Midbrain (tissue), 1 donor: ENCODE measurements around the gene ALCAM.
A peak's percentile ranks its signal among the peaks of the same experiment; 100 is the strongest.

Experiments
- DNase-seq: peaks from one replicate; lab custom pipeline; 2025; lab: John Stamatoyannopoulos, UW

ALCAM gene

DNA sequence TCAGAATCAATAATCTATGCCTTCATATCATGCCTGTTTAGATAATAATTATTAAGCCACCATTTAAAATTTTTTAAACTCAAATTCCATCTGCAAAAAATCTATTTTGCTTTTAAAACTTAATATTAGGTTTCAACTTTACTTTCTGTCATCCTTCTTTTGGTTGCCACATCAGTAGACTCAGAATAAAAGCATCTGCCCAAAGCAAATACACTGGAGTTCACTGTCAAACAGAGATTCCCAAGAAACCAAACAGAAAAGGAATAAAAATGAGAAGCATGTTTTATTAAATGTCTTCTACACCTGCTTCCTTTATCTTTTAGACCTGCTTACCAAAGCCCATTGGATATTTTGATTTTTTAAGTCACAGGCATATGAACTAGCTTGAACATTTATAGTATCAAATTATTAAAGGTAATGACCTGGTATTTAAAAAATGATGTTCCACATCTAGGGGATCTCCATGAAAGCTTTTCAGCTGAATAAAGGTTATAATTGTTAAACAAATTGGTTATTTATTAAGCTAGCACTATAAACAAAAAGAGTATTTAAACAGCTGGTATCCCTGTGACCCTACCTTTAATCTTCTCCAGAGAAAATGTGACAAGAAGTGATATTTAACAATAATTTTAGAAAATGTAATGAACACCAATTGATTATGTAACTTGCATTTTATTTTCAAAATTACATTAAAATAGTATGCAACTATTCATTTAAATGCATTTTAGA lies 62.5 kb downstream of the ALCAM start:
- DNase-seq = no peak

DNA sequence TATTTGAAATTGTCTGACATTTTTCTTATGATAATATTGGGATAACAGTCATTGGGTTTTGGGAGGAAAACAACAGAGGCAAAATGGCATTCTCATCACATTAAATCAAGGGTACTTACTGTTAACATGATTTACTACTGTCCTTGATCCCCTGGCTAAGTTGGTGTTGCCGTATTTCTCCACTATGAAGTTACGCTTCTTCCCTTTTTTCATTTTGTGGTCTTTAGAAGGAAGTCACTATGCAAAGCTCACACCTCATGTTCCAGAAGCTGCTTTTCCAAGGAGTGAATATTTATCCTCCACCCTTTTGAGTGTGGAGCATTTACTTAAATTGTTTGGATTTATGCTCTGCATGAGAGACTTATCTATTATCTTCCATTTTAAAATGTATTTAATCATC lies 63.7 kb downstream of the ALCAM start:
- DNase-seq = no peak

DNA sequence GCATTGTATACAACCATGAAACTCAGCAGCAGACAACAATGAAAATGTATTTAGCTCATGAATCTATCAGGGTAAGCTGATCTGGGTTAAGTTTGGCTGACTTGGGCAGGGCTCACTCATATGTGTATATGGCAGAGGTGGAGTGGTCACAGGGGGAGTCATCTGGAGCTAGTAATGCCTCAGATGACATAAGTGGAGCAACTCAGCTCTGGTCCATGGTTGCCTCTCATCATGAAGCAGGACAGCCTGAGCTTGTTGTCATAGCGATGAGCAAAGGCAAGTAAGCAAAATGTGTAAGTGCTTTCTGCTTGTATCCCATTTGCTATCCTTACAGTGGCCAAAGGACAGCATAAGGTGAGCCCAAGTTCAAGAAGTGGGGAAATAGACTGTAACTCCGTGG lies 64.5 kb downstream of the ALCAM start:
- DNase-seq = no peak

DNA sequence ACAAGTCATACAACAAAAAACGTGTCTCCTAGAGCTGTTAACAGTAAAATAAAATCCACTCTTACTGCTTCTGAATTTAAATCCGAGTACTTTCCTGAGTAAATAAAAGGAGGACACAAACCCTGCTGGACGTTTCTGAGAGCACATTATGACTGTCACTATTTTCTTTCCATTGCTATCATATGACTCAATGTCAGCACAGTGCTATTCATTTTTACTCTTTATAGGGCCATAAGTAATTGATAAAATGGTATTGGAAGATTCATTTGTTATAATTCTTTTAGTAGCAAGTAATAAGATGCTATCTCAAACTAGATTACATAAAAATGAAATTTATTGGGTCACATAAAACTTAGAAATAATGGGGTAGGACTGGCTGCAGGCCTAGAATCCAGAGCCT lies 68.6 kb downstream of the ALCAM start:
- DNase-seq = no peak

DNA sequence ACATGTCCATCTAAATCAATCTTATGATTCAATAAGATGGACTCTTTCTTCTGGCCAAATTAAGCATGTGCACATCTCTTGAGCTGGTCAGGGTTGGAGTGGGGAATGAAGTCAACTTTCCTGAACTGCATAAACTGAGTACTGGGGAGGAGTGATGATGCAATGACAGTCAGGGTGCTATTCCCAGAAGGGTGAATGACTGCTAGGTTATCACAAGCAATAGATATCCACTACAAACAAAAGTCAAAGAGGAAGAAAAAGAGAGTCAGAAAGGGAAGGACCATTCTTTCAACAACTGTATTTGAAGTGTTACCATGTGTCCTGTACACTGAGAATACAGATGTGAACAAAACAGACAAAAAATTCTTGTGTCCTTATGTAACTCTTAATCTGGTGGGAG lies 70.0 kb downstream of the ALCAM start:
- no peak for DNase-seq

DNA sequence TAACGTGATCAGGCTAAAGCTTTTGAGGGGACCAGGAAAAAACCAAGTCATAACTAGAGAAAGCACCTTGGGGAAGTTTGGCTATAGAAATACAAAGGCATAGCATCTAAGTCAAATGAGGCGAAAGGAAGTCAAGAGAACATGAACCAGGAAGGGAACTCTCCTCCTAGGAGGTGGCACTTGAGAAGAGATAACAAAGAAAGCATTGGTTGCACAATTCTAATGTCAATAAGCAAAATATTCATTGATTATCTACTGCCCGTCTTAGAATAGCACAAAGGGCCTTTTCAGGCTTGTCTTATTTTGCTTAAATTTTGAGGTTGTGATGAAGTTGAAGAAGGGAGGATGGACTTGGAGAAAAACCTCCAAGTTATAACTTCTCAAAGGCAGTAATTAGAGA lies 73.4 kb downstream of the ALCAM start:
- no peak for DNase-seq

DNA sequence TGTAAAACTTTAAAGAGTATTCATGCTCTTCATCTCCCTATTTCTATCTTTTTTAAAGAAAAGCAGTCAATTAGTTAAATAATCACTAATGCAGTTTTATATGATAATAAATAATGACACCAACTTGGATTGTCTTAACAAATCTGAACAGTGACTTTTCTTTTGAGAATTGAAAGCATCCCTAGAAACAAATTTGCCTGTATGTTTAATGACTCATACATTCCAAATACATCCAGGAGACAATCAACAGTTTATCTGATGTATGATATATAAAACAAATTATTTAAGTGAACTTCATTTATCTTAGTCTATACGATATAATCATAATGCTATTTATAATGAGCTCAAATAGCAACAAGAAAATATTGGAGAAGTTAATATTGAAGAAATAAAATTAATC lies 78.0 kb downstream of the ALCAM start:
- no peak for DNase-seq

DNA sequence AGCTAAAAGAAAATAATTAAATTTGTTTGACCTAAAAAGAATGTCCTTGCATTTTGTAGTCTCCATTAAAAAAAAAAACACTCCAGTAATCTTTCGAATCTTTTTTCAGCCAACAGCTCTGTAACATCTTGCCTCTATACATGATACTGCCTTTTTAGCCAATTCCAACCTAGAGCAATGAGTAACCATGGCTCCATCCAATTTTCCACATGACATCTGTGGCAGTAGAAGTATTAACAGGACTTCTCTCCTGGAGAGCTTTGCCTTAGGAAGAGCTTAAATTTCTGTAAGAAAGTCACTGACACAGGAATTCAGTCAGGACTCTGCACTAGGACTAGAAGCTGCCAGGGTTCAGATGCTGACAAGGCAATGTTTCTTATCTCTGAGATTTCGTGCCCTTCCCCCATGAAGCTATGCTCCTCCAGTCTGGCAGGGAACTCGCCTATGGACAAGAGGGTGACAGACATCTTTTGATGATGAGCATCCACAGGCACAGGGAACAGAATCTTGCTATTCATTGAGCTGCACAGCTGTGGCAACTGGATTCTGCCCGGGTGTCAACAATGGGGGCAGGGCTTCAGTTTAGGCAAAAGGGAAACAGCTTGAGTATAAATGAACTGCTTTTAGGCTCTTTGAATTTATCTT lies 81.8 kb downstream of the ALCAM start:
- DNase-seq = peak; percentile 94

DNA sequence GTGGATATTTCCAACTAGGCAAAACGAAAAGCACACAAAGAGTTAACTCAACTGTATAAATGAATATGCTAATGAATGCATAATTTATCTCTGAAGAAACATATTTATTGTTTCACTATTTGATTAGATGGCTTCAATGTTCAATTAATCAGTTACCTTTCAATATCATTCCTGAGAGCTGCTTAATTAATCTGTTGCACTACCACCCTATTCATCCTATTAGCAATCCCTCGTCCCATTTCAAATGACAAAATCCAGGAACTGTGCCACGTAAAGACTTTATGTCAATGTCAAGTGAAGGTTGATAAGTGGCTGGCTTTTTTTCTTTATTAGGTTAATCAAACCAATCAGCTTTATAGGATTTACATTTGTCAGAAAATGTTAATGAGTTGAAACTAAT lies 82.7 kb downstream of the ALCAM start:
- no peak for DNase-seq

DNA sequence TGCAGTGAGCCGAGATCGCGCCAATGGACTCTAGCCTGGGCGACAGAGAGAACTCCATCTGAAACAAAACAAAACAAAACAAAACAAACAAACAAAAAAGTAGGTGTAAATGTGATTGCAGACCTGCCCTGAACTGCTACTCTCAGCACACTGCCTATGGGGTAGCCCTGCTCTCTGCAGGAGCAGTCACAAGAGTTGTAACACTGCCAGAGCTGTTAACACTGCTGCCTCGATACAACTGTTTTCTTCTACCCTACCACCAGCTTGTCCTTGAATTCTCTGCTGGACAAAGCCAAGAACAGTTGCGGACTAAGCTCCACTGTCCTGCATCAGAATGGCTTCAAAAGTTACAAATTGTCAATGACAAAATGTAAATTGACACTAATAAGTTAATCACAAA lies 89.3 kb downstream of the ALCAM start:
- DNase-seq = peak; percentile 41

DNA sequence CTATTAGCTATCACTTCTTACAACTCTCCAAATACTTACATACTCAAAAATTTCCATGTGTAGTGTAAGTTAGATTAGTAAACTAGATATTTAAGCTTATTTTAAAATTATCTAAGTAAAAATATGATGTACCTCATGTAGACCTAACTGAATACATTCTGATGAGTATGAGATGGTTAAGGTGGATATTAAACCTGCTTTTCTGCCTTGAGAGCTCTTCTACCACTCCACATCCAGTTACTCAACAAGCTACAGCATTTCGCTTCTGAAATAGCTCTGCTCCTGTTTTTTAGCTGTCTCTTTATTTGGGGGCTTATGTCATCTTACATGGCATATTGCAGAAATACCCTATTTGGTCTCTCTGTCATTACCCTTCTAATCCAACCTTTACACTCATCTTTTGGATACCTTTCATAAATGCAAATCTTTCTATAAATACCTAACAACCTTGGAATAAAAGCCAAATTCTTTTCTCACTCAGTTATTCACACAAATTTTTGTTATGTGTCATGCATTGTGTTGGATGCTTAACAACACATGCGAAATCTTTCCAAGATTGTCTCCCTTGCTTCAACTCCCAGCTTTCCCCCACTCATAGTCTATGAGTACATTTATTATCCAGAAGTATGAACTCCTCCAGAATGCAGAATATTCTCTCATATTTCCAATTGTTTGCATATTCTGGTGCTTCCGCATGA lies 92.0 kb downstream of the ALCAM start:
- no peak for DNase-seq

DNA sequence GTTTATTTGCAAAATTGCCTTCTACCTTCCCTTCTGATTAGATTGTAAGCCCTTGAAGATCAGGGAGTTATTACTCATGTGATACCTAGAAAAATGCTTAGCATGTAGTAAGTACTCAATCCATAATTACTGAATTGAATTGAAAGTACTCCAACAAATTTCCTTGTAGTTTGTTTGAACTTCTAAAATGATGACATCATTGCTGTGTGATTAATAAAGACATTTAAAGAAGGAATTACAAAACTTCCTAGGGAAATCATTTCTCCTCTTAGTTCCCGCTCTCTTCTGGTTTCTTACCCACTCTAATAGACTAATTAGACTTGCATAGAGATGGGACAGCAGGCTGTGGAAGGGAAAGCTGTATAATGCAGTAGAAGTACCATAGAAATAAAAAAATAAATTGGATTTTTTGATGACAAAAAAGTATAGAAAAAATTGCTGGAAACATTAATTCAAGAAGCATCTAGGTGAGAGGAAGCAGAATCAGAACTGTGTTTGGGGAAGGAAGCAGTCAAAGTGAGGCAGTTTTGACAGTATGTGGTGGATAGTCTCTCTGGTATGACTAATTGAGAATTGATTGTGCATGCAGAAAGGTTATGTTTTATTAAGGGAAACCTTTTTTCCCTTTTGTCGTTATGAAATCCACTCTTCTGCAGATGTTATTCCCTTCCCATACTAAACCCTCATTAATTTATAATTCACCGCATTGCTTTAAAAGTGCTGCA lies 93.0 kb downstream of the ALCAM start:
- no peak for DNase-seq

DNA sequence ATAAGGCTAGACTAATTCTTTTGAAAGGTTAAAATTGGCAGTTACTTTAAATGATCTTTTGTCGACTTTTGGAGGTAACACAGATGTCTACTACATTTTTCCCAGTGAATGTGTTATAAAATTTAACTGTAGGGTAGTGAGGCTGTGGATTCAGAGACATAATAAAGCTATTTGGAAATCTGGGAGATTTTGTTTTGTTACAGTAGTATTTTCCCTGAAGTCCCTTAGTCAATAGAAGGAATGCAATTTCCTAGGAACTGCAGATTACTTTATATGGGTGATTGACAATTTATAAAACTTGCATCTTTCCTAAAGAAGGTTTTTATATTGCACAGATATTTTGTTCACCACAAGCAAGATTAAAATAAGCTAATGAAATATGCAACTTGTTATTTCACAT lies 96.9 kb downstream of the ALCAM start:
- DNase-seq = no peak

DNA sequence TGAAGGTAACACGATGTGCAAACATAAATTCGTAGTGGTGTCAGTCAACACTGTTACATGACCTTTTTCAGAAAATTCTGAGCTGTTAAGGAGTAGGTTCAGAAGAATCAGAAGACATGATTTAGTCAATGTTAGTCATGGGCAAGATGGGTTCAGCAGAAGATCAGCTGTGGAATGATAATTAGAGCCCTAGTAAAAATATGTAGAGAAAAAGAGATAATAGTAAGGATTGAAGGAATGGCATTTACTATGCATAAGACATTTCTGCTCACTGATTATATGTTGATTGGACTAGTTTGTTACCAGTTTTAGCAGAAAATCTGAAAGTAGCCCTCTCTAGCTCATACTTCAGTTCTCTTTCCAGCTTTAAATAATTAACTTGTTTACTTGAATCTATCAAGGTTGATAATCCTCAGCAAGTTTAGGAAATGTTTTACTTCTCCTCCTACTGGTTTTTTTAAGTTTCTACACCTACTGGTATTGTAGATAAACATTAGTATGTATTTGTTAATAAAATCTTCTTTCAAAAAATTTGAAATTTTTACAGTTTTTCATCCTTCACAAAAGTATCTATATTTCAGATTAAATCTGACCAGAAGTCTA lies 98.6 kb downstream of the ALCAM start:
- no peak for DNase-seq

DNA sequence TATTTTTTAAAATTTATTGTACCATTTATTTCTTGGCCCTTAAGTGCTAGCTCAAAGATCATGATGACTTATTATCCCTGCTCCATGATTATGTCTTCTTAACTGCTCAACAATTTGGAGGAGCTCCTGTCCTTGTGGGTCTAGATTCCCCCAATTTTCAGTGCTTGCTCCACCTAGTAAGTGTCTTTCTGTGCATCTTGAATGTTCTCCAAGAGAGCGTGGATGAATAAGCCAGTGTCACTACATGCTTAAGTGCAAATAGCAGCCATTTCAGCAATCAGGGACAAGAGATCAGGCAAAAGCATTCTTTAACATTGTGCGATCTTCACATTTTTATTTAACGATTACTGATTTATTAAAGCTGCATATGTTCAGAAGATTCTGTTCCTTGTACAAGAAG lies 99.4 kb downstream of the ALCAM start:
- peak; percentile 51 for DNase-seq

DNA sequence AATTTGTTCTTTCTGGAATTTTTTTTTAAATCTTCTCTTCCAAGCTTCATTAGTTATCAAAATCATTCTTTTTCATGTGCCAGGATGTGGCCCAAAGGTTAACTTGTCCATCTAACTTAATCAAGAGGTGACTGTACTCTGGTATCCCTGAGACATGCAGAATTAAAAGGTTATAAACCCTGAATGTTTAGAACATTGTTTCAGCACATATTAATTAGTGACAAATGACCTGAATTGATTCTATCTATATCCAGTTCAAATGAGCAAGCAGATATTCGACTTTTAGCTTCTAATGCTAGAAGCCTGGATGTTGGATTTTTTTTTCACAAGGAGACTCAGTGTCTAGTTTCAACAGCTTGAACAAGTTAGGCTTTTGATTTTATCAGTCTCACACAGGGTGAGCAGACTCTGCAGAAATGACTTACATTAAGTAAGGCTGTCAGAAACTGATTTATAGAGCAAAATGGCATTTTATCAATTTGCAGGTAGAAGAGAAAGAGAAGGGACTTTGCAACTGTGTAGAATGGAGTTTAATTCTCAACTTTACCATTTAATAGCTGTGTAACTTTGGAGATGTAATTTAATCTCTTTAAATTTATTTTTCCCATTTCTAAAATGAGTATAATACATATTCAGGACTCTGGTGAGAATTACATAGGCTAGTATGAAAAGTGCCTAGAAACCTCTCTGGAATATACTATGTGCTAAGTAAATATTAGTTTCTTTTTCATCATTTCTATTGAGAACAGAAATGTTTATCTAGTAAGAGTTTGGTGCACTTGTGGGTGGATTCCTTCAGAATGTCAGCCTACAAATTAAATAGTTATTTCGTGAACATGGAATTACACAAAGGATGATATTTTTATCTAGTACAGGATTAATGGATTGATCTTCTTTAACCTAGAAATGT lies 100.0 kb downstream of the ALCAM start:
- DNase-seq = peak; percentile 50

DNA sequence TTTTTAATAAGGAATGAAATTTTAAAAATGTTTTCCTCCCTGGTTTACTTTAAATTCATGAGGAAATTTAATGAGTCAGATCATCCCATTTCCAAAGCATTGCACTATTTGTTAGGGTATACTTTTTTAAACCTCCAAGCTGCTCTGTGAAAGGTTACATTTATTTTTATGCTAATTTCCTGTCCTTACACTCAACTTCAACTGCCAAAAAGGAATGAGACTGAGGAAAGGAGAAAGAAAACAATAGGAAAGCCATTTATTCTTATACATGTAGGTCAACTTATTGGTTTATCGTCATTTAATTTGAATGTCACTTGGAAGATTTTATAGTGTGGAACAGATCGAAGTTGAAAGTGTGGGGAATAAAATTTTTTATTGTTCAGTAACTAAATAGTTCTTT lies 104.1 kb downstream of the ALCAM start:
- no peak for DNase-seq

DNA sequence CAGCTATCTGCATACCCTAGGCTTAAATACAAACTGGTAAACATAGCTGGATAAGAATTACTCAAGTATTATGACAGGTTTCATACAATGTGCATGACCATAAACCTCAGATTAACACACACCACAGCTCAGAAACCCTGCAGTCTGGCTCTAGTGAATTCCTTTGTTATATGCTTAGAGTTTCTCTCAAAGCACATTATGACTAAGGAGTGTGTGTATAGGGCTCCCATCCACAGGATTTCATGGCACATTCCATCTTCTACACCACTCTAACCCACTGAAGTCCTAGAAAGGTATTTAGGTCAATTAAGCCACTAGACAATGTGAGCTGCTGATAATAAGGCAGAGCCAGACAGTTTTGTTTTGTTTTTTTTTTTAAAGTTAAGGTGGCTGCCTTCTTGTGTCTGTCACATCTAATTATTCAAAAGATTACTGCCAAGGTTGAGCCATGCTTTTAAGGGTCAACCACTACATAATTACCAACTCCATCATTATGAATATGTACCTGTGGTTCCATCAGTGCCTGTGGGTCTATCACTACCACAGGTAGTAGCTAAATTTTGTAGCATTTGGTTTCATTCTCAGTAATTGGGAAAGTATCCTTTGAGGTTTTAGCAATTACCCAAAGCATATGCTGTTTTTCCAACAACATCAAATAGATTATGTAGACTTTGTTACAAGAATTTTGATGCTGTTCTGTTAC lies 107.0 kb downstream of the ALCAM start:
- DNase-seq = peak; percentile 29

DNA sequence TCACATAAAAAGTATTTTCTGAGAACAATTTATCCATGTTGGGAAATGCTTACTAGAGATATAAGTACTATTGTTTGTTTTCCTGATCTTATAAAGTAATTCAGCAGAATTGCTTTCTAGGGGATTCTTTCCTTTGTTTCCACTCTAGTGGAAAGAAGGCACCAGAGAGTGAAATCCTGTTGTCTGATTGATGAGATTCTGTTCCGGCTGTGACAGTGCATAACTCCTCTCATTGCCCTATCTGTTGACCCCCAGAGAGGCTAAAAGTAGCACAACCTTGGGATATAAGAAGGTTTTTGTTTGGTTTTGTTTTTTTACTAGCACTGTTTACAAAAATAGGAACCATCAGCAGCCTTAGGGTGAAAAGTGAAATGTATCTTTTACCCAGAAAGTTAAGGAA lies 114.1 kb downstream of the ALCAM start:
- peak; percentile 20 for DNase-seq

DNA sequence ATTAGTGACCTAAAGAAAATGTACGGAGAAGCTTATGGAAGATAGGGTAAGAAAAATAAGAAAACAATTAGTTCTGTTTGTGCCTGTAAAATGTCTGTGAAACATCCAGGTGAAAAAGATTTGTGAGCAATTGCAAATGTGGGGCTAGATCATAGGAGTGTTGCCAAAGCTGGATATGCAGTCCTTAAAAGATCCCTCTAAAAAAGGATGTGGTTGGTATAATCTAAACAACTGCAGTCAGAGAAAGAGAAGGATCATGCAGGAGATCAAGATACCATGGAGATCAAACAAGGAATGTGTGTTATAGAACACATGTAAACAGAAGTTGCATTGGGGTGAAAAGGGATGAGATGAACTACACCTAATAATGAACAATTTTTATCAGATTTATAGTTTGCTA lies 116.8 kb downstream of the ALCAM start:
- no peak for DNase-seq

DNA sequence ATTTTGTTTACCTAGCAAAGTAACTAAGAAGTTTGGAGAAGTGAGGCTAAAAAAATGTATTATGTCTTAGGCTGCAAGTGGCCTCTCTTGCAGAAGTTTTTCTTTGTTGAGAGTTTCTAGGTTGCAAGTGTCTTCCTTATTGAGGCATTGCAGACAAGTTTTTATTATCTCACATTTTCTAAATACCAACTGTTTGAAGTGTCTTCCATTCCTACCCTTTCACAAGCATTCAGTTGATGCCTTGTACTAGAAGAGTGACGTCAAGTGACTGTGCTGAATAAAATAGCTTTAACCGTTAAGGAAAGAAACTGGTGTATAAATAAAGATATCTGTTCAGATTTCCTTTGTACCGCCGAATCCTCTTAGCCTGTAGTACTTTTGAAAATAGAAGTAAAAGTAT lies 123.3 kb downstream of the ALCAM start:
- DNase-seq = no peak
